CMK (cell line): ENCODE data around the gene MUSTN1.

Source experiments
- DNase-seq: peaks from one replicate; pipeline ENCODE4 v3.0.0-alpha.2; 2010; ENCODE audit warnings: low read depth

MUSTN1 gene

DNA sequence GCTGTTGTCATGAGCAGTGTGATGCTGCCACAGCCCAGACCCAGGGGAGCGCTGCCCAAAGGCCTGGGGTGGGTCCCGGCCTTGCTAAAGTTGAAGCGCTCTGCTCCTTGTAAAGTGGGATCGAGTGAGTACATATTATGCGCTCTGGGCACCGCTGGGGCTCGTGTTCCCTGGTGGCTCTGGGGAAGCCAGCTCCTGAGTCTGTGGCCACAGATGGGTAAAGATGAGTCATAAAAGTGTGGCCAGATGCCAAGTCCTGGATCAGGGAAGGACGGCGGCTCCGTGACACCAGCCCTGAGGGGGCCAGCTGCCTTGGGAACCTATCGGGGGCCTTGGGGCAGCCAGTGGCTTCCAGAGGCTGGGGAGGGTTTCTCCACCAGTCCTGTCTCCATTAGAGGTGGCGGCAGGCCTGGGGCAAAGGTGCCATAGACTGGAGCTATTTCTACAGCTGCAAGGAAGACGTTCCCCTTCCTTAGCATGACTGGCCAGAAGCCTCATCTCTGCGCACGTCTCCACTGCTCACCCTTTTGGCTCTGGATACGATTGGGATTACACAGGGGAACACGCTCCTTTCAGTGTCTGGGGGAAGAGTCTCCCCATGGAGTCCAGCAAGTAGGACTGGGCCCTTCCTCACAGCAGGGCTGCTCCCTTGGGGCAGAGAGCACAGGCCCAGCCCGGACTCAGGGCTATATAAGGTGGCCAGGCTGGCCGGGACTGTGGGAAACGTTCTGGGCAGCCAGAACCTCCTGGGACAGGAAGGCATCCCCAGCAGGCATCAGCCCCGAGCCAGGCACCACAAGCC is 3.1 kb downstream of the MUSTN1 start:
- DNase-seq: no peak

GRCh38 chr3:52830535-52831258 is 4.1 kb downstream of the MUSTN1 start, which contains the start of gene ITIH4:
Gene ITIH4 (minus strand): TSS chr3:52830672. CDS start chr3:52830642, 30 bp downstream.
- DNase-seq: no peak

DNA sequence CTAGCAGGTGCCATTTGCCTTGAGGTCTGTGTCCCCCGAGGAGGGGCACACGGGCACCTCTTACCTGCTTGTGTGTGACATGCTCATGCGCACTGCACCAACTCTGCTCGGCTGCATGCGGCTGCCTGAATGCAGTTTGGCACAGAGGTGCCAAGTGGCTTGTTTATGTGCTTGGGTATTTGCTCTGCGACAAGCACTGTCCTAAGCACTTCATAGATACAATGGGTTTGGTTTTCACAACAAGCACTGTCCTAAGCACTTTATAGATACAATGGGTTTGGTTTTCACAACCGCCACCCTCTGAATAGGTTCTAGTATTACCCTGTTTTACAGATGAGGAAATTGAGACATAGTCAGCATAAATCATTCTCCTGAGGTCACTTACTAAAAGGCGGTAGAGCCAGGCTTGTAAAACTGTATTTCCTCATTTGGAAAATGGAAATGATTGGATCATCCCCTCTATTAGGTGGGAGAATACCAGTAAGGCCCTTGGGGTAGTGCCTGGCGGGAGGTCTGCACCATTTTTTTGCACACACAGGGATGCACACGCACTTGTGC is 4.8 kb downstream of the MUSTN1 start:
- no peak for DNase-seq

DNA sequence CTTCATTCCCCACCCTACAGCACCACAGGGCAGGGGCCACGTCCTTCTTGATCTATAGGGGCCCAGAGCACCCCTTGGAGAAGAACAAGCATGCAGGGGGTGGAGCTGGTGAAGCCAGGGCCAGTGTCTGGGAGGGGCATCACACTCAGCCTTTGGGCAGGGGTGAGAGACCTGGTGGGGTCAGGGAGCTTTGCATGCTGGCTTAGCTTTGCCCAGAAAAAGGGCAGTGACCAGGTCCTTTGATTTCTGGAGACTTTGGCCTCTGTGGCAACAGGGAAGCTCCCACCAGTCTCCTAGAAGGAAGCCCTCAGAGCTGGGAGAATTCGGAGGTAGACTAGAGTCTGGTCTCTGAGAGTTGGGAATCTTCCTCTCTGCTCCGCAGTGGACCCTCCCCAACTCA is 5.3 kb downstream of the MUSTN1 start:
- DNase-seq: no peak

GRCh38 chr3:52827866-52828376 is 6.9 kb downstream of the MUSTN1 start:
- DNase-seq: no peak

- DNase-seq: no peak
These were observed 7.4 kb downstream of the MUSTN1 start for GRCh38 chr3:52827441-52827840.

GRCh38 chr3:52824037-52824436 is 10.8 kb downstream of the MUSTN1 start:
- no peak for DNase-seq

GRCh38 chr3:52822363-52822762 is 12.5 kb downstream of the MUSTN1 start:
- DNase-seq: no peak

GRCh38 chr3:52820736-52821135 is 14.1 kb downstream of the MUSTN1 start:
- DNase-seq: peak; percentile 22

GRCh38 chr3:52819936-52820335 is 14.9 kb downstream of the MUSTN1 start:
- DNase-seq: no peak

GRCh38 chr3:52817860-52818259 is 17.0 kb downstream of the MUSTN1 start:
- DNase-seq: no peak

- DNase-seq: no peak
These were observed 17.6 kb downstream of the MUSTN1 start for GRCh38 chr3:52817221-52817620.

GRCh38 chr3:52816654-52817053 is 18.2 kb downstream of the MUSTN1 start:
- no peak for DNase-seq

- DNase-seq: no peak
These were observed 18.6 kb downstream of the MUSTN1 start for GRCh38 chr3:52816199-52816598.

- DNase-seq: no peak
These were observed 21.0 kb downstream of the MUSTN1 start for GRCh38 chr3:52813810-52814209.

DNA sequence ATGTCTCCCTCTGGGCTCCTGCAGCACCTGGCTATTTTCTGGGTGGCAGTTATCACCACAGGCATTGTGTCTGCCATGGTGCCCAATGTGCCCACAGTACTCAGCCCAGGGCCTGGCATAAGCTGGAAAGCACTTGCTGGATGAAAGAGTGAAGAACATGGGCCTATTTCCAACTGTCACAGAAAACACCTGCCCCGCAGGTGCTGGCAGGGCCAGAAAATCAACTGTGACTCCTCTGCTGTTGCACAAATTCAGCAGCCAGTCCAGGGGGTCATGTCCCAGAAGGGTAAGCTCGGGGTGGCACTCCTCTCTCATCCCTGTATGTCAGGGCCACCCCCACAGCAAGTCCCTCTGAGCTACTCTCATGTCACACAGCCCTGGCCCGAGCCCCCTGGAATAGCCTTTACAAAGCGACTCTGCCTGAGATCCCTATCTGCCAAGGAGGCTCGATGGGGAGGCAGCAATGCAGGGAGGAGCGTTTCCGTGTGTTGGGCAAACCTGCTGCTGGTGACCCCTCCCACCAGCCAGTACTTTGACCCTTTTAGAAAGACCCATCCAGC is 23.3 kb downstream of the MUSTN1 start:
- no peak for DNase-seq

GRCh38 chr3:52810923-52811322 is 23.9 kb downstream of the MUSTN1 start:
- no peak for DNase-seq

DNA sequence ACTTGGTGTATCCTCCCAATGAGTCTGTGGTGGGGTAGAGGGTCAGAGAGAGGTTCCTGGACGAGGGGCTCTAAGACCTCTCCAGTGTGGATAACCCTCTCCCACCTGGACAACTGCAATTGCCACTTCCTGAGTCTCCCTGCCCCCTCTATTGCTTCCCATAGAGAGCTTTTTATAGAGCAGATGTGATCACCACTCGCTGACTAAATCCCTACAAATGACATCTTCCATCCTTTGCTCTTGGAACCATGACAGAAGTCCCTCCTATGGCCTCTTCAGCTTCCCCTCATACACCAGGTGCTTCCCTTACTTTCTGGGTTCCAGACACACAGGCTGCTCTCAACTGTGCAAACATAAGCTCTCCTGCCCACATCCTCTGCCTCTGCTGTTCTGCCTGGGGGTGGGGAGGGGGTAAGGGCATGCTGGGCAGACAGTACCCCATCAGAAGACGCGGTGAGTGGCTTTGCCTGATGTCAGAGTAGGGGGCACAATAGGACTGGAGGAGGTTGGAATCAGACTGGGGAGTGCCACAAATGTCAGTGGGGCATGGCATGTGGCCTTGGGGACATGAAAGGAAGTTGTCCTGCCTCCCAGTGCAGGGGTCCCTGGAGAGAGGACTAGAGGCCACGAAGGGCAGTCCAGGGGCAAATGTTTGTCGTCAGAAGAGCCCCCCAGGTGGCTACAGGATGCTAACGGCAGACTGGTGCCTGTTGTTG is 25.0 kb downstream of the MUSTN1 start:
- DNase-seq: no peak

DNA sequence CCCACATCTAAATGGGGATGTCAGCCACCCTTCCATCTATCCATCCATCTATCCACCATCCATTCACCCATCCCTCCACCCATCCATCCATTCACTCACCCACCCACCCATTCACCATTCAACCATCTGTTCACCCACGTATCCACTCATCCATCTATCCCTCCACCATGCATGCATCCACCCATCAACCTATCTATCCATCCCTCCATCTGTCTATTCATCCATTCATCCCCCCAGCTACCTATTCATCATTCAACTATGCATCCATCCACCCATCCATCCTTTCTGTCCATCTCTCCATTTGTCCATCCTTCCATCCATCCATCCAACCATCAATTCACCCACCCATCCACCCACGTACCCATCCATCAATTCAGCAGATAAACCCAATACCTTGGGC is 25.7 kb downstream of the MUSTN1 start:
- no peak for DNase-seq

DNA sequence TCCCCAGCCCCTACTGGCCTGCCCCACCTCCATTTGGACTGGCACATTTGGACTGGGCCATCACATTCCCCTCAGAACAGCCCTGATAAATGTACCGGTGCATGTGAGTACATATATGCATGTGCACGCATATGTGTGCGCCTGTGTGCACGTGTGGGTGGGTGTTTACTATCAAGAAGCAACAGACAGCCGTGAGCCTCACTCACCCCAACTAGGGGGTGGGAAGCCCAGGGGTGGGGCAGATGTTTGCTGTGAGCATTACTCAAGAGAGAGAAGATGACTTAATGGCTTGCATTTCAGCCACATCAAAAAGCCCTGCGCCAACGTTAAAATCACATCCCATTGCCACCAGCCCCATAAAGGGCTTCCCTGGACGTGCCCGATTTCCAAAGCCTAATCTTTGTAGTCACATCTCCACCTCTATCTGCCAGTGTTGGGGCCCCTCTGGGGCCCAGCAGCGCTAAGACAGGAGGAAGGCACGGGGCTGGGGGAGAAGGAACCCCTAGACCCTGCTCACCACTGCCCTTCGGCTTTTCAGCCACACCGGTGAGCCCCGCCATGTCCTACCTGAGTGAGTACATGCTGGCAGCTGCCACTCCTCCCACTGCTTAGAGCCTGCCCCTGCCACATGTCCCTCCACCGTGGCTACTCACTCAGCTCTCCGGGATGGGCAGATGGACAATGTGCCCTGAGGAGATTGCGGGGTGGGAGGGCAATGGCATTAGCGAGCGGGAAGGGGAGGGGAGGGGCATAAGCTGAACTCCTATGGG is 29.4 kb downstream of the MUSTN1 start:
- DNase-seq: no peak

GRCh38 chr3:52801839-52802238 is 33.0 kb downstream of the MUSTN1 start:
- no peak for DNase-seq
